ENCODE measurements around the gene HES4.

Gene HES4

DNA sequence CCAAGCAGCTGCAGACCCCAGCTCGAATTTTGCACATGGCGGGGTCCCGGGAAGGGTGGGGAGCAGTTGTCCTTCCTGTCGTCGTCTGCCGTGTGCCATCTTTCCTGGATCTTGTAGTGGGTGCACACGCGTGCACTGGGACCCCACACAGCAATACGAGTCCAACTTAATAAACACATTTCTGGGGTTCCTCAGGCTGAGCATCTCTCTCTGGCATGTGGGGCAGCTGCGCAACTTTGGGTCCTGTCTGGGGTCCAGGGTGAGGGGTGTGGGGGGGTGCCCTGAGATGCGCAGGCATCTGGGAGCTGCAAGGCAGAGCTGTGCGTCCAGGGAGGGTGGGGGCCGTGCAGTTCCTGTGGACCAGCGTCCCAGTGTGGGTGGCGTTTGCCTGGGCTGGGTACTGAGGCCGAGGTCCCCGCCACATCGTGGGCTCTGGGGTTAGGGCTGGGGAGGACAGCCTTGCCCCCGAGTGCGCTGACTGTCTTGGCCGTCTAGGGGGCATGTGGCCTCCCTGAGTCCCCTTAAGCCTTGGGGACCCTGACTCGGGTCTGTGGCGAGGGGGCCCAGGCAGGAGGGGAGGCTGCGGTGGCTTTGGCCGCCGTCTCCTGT, 34.3 kb downstream of the HES4 start:
- no peak for DNase-seq

DNA sequence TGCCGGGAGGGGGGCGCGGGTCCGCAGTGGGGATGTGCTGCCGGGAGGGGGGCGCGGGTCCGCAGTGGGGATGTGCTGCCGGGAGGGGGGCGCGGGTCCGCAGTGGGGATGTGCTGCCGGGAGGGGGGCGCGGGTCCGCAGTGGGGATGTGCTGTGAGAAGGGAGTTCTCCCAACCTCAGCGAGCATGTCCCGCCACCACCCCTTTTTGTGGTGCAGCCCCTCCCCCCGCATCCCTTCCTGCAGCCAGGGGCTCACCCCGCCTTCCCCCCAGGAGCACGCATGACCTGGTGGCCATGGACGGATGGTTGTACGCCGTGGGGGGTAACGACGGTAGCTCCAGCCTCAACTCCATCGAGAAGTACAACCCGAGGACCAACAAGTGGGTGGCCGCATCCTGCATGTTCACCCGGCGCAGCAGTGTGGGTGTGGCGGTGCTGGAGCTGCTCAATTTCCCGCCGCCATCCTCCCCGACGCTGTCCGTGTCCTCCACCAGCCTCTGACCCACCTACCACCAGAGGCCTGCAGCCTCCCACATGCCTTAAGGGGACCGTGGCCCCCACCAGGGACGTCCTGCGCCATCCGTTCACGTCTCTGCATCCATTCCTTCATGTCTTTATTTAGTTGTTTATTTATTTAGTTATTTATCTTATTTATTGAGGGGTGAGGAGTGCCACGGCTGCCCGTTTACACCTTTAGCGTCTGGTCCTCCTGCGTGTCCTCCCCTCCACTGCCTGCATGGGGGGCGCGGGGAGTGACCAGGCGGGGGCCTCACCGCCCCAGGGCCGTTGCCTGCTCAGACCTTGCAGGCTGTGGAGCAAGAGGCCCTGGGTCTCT, 35.0 kb downstream of the HES4 start:
- no peak for DNase-seq

DNA sequence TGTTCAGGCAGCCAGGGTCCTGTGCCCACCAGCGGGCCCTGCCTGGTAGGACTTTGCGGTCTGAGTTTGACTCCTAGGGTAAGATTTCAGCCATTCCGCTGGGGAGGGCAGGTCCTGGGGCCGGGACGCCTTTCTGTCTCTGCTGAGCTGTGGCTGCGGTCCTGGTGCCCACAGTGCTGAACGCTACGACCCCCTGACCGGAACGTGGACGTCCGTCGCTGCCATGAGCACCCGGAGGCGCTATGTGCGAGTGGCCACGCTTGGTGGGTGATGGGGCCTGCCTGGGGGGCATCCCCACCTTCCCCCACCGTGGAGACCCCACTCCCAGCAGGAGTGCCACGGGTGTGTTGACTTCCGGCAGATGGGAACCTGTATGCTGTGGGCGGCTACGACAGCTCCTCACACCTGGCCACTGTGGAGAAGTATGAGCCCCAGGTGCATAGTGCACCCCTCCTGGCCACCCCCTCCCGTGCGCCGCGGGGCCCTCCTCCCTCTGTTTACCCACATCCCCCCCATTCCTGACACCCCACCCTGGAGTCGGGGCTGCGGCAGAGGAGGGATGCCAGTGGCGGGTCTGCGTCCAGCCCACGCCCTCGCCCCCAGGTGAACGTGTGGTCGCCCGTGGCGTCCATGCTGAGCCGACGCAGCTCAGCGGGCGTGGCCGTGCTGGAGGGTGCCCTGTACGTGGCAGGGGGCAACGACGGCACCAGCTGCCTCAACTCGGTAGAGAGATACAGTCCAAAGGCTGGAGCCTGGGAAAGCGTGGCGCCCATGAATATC, 36.0 kb downstream of the HES4 start:
- DNase-seq, result no peak

DNA sequence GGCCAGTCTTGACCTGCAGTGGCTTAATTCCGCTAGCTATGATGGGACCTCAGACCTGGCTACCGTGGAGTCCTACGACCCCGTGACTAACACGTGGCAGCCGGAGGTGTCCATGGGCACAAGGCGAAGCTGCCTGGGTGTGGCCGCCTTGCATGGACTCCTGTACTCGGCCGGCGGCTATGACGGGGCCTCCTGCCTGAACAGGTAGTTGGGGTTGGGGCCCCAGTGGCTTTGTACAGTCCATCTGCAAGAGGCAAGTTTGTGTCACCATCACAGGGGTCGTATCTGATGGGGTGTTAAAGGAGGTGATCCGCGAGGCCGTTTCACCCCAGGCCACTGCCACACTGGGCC, 36.6 kb downstream of the HES4 start:
- no peak for DNase-seq

GRCh38 chr1:962381-963300, 37.3 kb downstream of the HES4 start:
- no peak for DNase-seq

- no peak for DNase-seq
These were observed 38.7 kb downstream of the HES4 start for GRCh38 chr1:961132-961669.

- peak; percentile 71 for DNase-seq
These were observed 39.4 kb downstream of the HES4 start, which contains the start of gene KLHL17 for GRCh38 chr1:960363-961131. Gene KLHL17, plus strand, starts transcription at chr1:960584. Its CDS starts 110 bp downstream, at chr1:960694.

DNA sequence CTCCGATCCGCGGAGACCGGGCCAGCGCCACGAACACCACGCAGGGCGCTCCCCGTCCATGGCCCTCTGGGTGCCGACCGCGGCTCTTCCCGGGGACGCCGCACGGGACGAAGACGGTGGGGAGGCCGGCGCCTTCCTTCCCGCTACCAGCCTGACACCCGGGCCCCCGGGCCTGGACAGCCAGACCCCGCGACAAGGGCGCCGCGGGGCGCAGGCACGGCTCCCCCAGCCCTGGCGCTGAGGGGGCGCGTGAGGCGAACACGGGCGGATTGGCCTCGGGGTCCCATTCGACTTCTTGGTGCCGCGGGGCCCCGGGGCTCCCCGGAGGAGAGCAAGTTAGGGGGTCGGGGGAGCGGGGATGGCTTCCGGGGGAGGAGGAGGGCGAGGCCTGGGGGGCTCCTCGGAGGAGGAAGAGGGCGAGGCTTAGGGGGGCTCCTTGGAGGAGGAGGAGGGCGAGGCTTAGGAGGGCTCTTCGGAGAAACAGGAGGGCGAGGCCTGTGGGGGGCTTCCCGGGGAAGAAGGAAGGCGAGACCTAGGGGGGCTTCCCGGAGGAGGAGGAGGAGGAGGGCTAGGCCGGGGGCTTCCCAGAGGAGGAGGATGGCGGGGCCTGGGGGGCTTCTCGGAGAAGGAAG, 40.0 kb downstream of the HES4 start:
- DNase-seq, result no peak

DNA sequence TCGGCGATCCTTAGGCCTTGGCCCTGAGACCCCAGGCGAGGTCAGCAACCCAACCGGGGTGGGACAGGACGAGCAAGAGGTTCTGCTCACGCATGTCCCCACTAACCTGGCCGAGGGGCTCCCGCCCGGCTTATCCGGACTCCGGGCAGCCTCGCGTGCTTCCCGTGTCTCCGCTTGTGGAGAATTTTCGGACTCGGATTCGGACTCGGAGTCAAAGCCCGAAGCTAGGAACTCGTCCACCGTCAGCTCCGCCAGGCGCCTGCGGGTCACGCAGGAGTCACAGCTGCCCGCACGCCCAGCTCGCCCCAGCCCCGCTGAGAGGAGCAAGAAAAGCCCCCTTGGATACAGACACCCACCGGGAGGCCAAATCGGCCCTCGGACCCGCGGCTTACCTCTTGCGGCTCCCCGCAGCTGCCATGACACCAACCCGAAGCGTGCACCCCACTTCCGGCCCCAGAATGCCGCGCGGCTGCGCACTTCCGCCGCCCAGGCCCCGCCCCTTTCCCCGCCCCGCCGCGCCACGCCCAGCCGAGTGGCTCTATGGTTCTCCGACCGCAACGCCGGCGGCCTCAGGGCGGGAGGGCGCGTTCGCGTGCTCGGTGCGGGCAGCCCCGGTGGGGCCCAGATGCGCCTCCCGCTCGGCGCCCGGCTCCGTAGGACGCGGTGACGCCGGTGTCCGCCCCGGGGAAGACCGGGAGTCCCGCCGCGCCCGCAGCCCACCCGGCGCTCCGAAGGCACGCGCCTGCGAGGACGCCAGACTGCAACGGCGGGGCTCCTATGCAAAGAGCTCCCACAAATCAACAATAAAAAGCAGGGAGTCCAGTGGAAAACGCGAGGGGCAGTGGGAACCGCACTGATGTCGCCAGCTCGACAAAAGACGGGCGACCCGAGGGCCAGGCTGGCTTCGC, 40.8 kb downstream of the HES4 start, which contains the start of gene NOC2L:
Gene NOC2L (minus strand): TSS at position 434 of the 908 bp plus-strand sequence. CDS start 16 bp downstream, at position 418.
- peak; percentile 95 for DNase-seq

- DNase-seq, result no peak
These were observed 43.3 kb downstream of the HES4 start for GRCh38 chr1:956636-957035.

GRCh38 chr1:955474-955873, 44.4 kb downstream of the HES4 start:
- DNase-seq, result no peak

- DNase-seq, result no peak
These were observed 45.0 kb downstream of the HES4 start for GRCh38 chr1:954927-955326.

GRCh38 chr1:953524-954320, 46.2 kb downstream of the HES4 start:
- DNase-seq, result no peak

DNA sequence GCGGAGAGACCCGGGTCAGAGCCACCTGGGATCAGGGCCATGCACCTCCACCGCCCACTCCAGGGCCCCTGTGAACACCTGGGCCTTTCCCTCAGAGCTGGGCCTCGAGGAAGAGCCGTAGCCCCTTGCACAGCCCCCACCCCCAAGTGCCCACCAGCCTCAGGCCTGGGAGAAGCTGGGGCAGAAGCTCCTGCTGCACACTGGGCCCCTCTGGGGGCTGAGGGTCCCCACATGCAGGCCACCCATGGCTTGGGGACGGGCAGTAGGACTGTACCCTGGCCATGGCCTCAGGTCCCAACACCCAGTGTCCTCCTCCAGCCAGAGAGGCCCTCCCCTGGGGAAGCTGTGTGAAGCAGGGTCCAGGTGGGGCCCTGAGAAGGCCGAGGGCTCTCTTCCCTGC, 47.3 kb downstream of the HES4 start:
- DNase-seq, result no peak

DNA sequence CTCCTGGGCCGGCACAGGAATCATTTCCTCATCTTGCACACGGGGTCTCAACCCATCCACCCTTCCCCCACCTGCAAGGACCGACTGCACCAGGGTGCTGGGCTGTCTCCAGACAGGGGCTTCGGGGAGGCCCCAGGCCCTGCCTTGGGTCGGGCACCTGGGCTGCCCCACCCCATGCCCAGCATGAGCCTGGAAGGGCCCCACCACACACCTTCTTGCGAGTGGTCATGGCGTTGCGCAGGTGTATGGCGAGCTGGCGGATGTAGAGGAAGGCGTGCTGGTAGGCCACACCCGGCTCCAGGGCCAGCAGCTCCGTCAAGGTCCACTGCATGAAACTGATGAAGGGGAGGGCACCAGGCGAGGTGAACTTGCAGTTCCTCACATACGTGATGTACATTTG, 47.7 kb downstream of the HES4 start:
- DNase-seq, result no peak

- DNase-seq, result no peak
These were observed 48.5 kb downstream of the HES4 start for GRCh38 chr1:951364-951763.

GRCh38 chr1:950881-951280, 49.0 kb downstream of the HES4 start:
- DNase-seq, result no peak

- DNase-seq, result no peak
These were observed 49.6 kb downstream of the HES4 start for GRCh38 chr1:950268-950667.
